HepG2 (cell line): Measurements from ENCODE around the gene RPS27A. TPM values are rescaled to one million over a fixed set of nuclear protein-coding genes. Genes with fewer than 3 reads are reported as not detected.
"Not testable (repeated sequence)": the region's sequence is repeated elsewhere in the genome, so short reads cannot be mapped to it uniquely, and the experiment has no call there.

ENCODE experiments used
- ATAC-seq: fragments of 200-7000 bp; cut with Tn5 transposase; 3 replicates; pipeline ENCODE4 v1.9.1; 2020; ENCODE audit warnings: mild to moderate bottlenecking, moderate library complexity
- BruUV-seq: library from RNA; stranded (reverse); fragments of 400-500 nt; replicated peaks from 2 replicates; lab custom pipeline; 2021; lab: Mats Ljungman, UMichigan
- CTCF ChIA-PET: fragments of 300-600 bp; formaldehyde crosslinking; extraction: SDS; loops from one replicate; lab custom pipeline; 2021; ENCODE audit warnings: low total read pairs, inconsistent platforms, low intra/inter-chr PET ratio; lab: Yijun Ruan, JAX
- POLR2A ChIA-PET: fragments of 350-600 bp; sonication (Branson Sonifier 250); formaldehyde crosslinking; loops from one replicate; lab custom pipeline; 2020; ENCODE audit warnings: antibody characterized with exemption, inconsistent platforms; lab: Yijun Ruan, JAX
- DNase-seq: peaks from one replicate; pipeline ENCODE4 v3.0.0-alpha.2; 2015; ENCODE audit warnings: low spot score
- FAIRE-seq: peaks from 3 replicates; lab custom pipeline; 2011; peaks lifted over from hg19 to GRCh38; lab: Jason Lieb, UNC
- H2AFZ ChIP-seq: one replicate; pipeline ENCODE4 v1.6.1; 2011; ENCODE audit warnings: low read length, inconsistent platforms
- H3K27ac ChIP-seq: fragments of 300-600 bp; 3 replicates; pipeline ENCODE4 v1.8.0; 2011; ENCODE audit warnings: mixed run types, mild to moderate bottlenecking, mixed read lengths, low read length, inconsistent platforms; ENCODE audit not compliant: insufficient read depth; ENCODE audit errors: extremely low read length
- H3K27me3 ChIP-seq, 2 experiments: fragments of 200-600 bp in 1 of 2; 2 replicates in 1 of 2; 3 replicates in 1 of 2; pipeline versions ENCODE4 v1.6.0 to v1.8.0; 2011; ENCODE audit warnings: low read length in 2 of 2, mild to moderate bottlenecking in 2 of 2, moderate library complexity in 2 of 2, inconsistent platforms in 1 of 2; ENCODE audit not compliant: insufficient read depth in 2 of 2, control insufficient read depth in 1 of 2
- H3K36me3 ChIP-seq, 2 experiments: fragments of 200-600 bp in 1 of 2; replicated peaks in 1 of 2; 2 replicates in 1 of 2; 3 replicates in 1 of 2; pipeline versions ENCODE4 v1.5.1 to v1.8.0; 2011; ENCODE audit warnings: low read length in 2 of 2, inconsistent platforms in 1 of 2; ENCODE audit not compliant: insufficient read depth in 2 of 2, control insufficient read depth in 1 of 2
- H3K4me1 ChIP-seq: 2 replicates; pipeline ENCODE4 v1.5.1; 2012; ENCODE audit warnings: low read length, inconsistent platforms; ENCODE audit not compliant: insufficient read depth
- H3K4me2 ChIP-seq: 2 replicates; pipeline ENCODE4 v1.6.0; 2011; ENCODE audit warnings: low read depth, low read length, inconsistent platforms
- H3K4me3 ChIP-seq, 3 experiments: fragments of 200-600 bp in 1 of 3; sonication (generic), shearing (Covaris generic) in 1 of 3; replicated peaks in 1 of 3; 2 replicates each; pipeline ENCODE4 v1.5.1; 2011 to 2016; ENCODE audit warnings: low read length in 3 of 3, inconsistent platforms in 2 of 3, low read depth in 2 of 3, mild to moderate bottlenecking in 2 of 3, control low read depth in 1 of 3, mixed read lengths in 1 of 3; ENCODE audit not compliant: insufficient read depth in 1 of 3
- H3K79me2 ChIP-seq: one replicate; pipeline ENCODE4 v1.6.1; 2011; ENCODE audit warnings: low read length, inconsistent platforms; ENCODE audit not compliant: insufficient read depth
- H3K9ac ChIP-seq: 2 replicates; pipeline ENCODE4 v1.6.0; 2011; ENCODE audit warnings: mild to moderate bottlenecking, low read depth, low read length, inconsistent platforms; ENCODE audit not compliant: insufficient read depth
- H3K9me3 ChIP-seq: 2 replicates; pipeline ENCODE4 v1.5.1; 2012; ENCODE audit warnings: mild to moderate bottlenecking, low read length
- H4K20me1 ChIP-seq: 2 replicates; pipeline ENCODE4 v1.6.0; 2011; ENCODE audit warnings: inconsistent platforms, mild to moderate bottlenecking, low read length, moderate library complexity; ENCODE audit not compliant: insufficient read depth
- ELF1 ChIP-seq: sonication (generic); formaldehyde crosslinking; IDR thresholded peaks from 2 replicates; pipeline ENCODE4 v1.4.0; 2020; ENCODE audit warnings: missing genetic modification reagents
- HMG20B ChIP-seq: conservative IDR thresholded peaks from 2 replicates; pipeline ENCODE4 v1.6.1; 2016; ENCODE audit warnings: missing genetic modification reagents, missing compliant biosample characterization
- ZSCAN12 ChIP-seq: sonication (generic); formaldehyde crosslinking; IDR thresholded peaks from 2 replicates; pipeline ENCODE4 v1.9.0; 2021; ENCODE audit warnings: mild to moderate bottlenecking, missing genetic modification reagents
- WGBS: methylation state at CpG from one replicate; pipeline ENCODE4 v1.1.6; 2017; ENCODE audit warnings: low lambda C conversion rate; 5-methylcytosine and 5-hydroxymethylcytosine counted together
- in situ Hi-C: cut with HindIII; loops from 2 replicates; pipeline ENCODE4 v1.10.0; 2017; ENCODE audit warnings: low pct_unique_long_range_greater_than_20kb; ENCODE audit not compliant: extremely low pct_ligation_motif_present
- intact Hi-C: fragments of 100-400 bp; cut with micrococcal nuclease; formaldehyde crosslinking; loops from one replicate; pipeline ENCODE4 v1.10.0; 2022; ENCODE audit not compliant: unreplicated experiment
- polyA plus RNA-seq, 8 experiments: library from polyadenylated mRNA; depleted of rRNA in 3 of 8; stranded (reverse) in 7 of 8; unstranded in 1 of 8; fragments of >200 nt; fragmentation: Illumina TruSeq in 4 of 8; extraction: Trizol in 4 of 8; gene quantifications; 2 replicates each; pipeline versions ENCODE4 v1.2.1 to v1.2.3, GENCODE V29; 2011 to 2016; ENCODE audit warnings: low read depth in 4 of 8, missing spikeins in 1 of 8, mixed read lengths in 1 of 8; ENCODE audit not compliant: insufficient read depth in 1 of 8
- total RNA-seq, 5 experiments: library from RNA; depleted of rRNA; stranded (reverse); fragments of >200 nt; fragmentation: Illumina TruSeq; extraction: Trizol; gene quantifications; 2 replicates each; pipeline ENCODE4 v1.2.3, GENCODE V29; 2016; ENCODE audit warnings: low read depth in 1 of 5
- TF ChIP-seq, protein P1 (sequence below): sonication (generic); formaldehyde crosslinking; IDR thresholded peaks from 2 replicates; pipeline ENCODE4 v1.5.0; 2020; ENCODE audit warnings: missing genetic modification reagents

Gene RPS27A
- total and polyA plus RNA-seq, 2 of the 13 experiments (the other 11 are each of a cell fraction or from before 2014, with no cell fraction given), result 2,779 to 3,269 TPM

DNA sequence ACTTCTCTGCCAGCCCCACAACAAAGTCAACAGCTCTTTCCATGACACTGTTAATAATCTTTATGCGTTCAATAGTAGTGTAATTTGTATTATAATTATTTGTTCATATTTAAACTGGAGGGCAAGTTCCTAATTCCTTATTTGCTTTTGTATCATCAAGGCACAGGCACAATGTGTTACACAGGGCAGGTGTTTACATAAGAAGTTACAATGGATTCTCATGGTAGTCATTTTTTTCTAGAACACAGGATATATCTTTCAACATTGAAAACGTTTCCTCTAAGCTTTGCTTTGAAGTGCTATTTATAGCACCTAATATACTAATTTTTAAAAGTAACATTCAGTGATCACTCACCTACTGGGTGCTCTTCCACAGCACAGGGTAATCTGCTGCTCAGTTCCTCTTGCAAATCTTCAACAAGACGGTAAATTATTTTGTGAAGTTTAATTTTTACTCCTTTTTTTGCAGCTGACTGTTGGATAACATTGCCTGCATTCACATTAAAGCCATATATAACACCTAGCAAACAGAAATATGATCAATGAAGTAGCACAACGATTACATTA is 7.3 kb downstream of the RPS27A start (continued):
- TF ChIP-seq, protein P1, sequence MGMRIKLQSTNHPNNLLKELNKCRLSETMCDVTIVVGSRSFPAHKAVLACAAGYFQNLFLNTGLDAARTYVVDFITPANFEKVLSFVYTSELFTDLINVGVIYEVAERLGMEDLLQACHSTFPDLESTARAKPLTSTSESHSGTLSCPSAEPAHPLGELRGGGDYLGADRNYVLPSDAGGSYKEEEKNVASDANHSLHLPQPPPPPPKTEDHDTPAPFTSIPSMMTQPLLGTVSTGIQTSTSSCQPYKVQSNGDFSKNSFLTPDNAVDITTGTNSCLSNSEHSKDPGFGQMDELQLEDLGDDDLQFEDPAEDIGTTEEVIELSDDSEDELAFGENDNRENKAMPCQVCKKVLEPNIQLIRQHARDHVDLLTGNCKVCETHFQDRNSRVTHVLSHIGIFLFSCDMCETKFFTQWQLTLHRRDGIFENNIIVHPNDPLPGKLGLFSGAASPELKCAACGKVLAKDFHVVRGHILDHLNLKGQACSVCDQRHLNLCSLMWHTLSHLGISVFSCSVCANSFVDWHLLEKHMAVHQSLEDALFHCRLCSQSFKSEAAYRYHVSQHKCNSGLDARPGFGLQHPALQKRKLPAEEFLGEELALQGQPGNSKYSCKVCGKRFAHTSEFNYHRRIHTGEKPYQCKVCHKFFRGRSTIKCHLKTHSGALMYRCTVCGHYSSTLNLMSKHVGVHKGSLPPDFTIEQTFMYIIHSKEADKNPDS (CRISPR knock-in tag), result no peak
- TF ChIP-seq ELF1 (CRISPR knock-in tag) (no peak), HMG20B (no peak), ZSCAN12 (CRISPR knock-in tag) (no peak)

DNA sequence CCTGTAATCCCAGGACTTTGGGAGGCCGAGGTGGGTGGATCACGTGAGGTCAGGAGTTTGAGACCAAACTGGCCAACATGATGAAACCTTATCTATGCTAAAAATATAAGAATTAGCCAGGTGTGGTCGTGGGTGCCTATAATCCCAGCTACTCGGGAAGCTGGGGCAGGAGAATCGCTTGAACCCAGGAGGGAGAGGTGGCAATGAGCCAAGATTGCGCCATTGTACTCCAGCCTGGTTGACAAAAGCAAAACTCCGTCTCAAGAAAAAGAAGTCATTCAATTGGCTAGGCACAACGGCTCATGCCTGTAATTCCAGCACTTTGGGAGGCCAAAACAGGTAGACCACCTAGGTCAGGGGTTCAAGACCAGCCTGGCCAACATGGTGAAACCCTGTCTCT is 9.1 kb downstream of the RPS27A start:
- H3K9me3 ChIP-seq, H3K27ac ChIP-seq, ATAC-seq, H3K27me3 ChIP-seq, in situ Hi-C loops, H3K4me3 ChIP-seq, FAIRE-seq, H2AFZ ChIP-seq, H3K79me2 ChIP-seq, H3K9ac ChIP-seq, DNase-seq, H4K20me1 ChIP-seq, intact Hi-C loops, BruUV-seq, CTCF ChIA-PET, H3K4me2 ChIP-seq: not testable (repeated sequence)
- POLR2A ChIA-PET, result interaction anchor here (0.7 to 1.1 kb wide), 2 partner anchors 9 to 448 kb away, joined by 3 to 5 read pairs; partner anchors contain the start of genes CLHC1 and RPS27A
- H3K36me3 ChIP-seq, result peaks cover 5 to 41% of the 10 kb centered on the region in 2 experiments
- peaks cover 16% of the 10 kb centered on the region for H3K4me1 ChIP-seq
- WGBS, result 96% methylated on average over 8 of the region's 8 CpGs
